GM23338 (cell line): ENCODE measurements around the gene EFCAB6. TPM values are rescaled to one million over a fixed set of nuclear protein-coding genes. Genes with fewer than 3 reads are reported as not detected.

Experiments used
- CREB1 ChIP-seq: fragments of 250-450 bp; sonication (Bioruptor Pico); IDR thresholded peaks from 2 replicates; pipeline ENCODE4 v1.5.0; 2020; ENCODE audit warnings: low read depth, mild to moderate bottlenecking, moderate library complexity
- CTCF ChIP-seq, 2 experiments: fragments of 200-600 bp in 1 of 2; sonication (generic) in 1 of 2; conservative IDR thresholded peaks; 2 replicates each; pipeline versions ENCODE4 v1.5.1 to v1.6.1; 2016 to 2017; ENCODE audit warnings: antibody characterized with exemption in 2 of 2, low read depth in 2 of 2, mild to moderate bottlenecking in 2 of 2, moderate library complexity in 1 of 2
- EZH2 ChIP-seq: fragments of 200-600 bp; sonication (generic); IDR thresholded peaks from one replicate; pipeline ENCODE4 v1.8.0; 2017; ENCODE audit warnings: antibody characterized with exemption, mild to moderate bottlenecking, low read depth; ENCODE audit not compliant: unreplicated experiment
- POLR2AphosphoS5 ChIP-seq: IDR thresholded peaks from 2 replicates; pipeline ENCODE4 v1.6.1; 2016; ENCODE audit warnings: antibody characterized with exemption, low read depth
- REST ChIP-seq: IDR thresholded peaks from one replicate; pipeline ENCODE4 v1.6.1; 2018; ENCODE audit warnings: antibody characterized with exemption; ENCODE audit not compliant: unreplicated experiment
- STAT1 ChIP-seq: IDR thresholded peaks from one replicate; pipeline ENCODE4 v1.6.1; 2016; ENCODE audit warnings: antibody characterized with exemption; ENCODE audit not compliant: unreplicated experiment
- ZNF331 ChIP-seq: fragments of 250-450 bp; sonication (Bioruptor Pico); IDR thresholded peaks from 2 replicates; pipeline ENCODE4 v1.5.0; 2020; ENCODE audit warnings: low read depth, mild to moderate bottlenecking, moderate library complexity
- ZNF462 ChIP-seq: fragments of 250-450 bp; sonication (Bioruptor Pico); IDR thresholded peaks from 2 replicates; pipeline ENCODE4 v1.5.0; 2020; ENCODE audit warnings: mild to moderate bottlenecking, moderate library complexity
- polyA plus RNA-seq: library from polyadenylated mRNA; unstranded; fragments of >200 nt; fragmentation: Nextera tagmentation; extraction: Ambion mirVana; gene quantifications from 2 replicates; pipeline ENCODE4 v1.2.1, GENCODE V29; 2016
- total RNA-seq: library from RNA; depleted of rRNA; stranded (reverse); fragments of >200 nt; shearing (Covaris generic); gene quantifications from 2 replicates; pipeline ENCODE4 v1.2.3, GENCODE V29; 2014

The EFCAB6 gene
- total and polyA plus RNA-seq, 2 experiments from 2014 or later: 1.1 to 1.8 TPM

GRCh38 chr22:43616645-43617044, 195.5 kb downstream of the EFCAB6 start (continued):
- TF ChIP-seq ZNF462 (CRISPR knock-in tag) (no peak), EZH2 (no peak), REST (no peak), ZNF331 (CRISPR knock-in tag) (no peak), CREB1 (CRISPR knock-in tag) (no peak), POLR2AphosphoS5 (no peak), STAT1 (no peak), CTCF (conservative IDR thresholded peaks at IDR 0.05; ENCODE audit: low read depth in 2 of 2) (no peak)
